ENCODE results near the gene TNFSF11.
A peak's percentile ranks its signal among the peaks of the same experiment; 100 is the strongest.

Gene TNFSF11

DNA sequence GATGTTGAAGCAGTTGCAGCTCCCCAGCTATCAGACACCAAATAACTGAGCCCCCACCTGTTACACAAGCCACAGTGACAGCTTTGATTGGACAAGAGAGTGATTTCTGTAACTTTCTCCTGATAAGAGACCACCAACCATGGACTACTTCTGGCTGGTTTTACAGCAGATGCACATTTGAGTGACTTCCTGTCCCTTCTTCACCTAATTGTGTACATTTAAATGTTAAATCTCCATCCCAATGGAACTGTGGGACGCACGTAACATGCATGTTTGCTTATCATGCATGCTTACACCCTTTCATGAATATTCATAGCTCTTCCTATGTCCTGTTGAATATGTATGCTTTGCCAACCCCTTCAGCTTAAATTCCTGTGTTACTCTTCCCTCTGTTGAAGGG lies 6.0 kb upstream of the TNFSF11 start:
- Histone ChIP-seq H3K9ac (ENCODE audit: low read depth, low read length) (no peak overlapping the region), H3K36me3 (ENCODE audit: control insufficient read depth, insufficient read depth, low read length) (no peaks in the 10 kb centered on the region), H3K27me3 (ENCODE audit: control insufficient read depth, insufficient read depth, low read length) (no peaks in the 10 kb centered on the region)

DNA sequence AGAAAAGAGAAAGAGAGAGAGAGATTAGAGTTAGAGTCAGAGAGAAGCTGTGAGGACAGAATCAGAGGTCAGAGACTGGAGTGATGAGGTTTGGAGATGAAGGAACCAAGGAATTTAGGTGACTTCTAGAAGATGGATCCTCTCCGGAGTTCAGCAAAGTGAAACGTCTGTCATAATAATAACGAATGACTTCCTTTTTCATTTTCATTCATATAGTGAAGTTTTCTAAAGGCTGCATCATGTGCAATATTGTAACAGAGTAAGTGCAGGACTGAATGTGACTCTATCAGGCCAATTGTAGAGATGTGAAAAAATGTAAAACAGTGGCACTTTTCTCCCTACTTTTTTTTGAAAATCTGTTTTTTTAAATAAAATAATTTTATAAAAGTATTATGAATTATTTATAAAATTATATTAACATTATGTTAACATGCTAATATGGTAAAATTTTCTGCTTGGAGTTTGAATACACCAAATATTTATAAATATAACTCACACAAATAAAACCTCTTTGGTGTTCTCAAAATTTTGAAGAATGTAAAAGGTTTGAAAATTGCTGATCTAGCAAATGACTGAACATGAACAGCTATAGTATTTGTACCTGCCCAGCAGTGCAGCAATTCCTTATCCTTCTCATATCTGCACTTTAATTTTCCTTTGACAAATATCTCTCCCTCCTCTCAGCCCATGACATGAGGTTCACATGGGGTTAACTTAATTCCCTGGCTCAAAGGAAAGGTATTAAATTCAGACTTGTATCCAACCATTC lies 4.2 kb upstream of the TNFSF11 start:
- H3K36me3 ChIP-seq (ENCODE audit: control insufficient read depth, insufficient read depth, low read length), result no peaks in the 10 kb centered on the region
- peaks cover 5% of the 10 kb centered on the region for H3K9me3 ChIP-seq (ENCODE audit: control insufficient read depth, insufficient read depth, low read length)
- peaks cover 7% of the 10 kb centered on the region for H3K4me1 ChIP-seq (ENCODE audit: control insufficient read depth, insufficient read depth, low read length)
- no peak overlapping the region for H3K4me3 ChIP-seq (ENCODE audit: low read depth, low read length)
- peaks cover 7% of the 10 kb centered on the region for H3K27me3 ChIP-seq (ENCODE audit: control insufficient read depth, insufficient read depth, low read length)
- H3K9ac ChIP-seq (ENCODE audit: low read depth, low read length), result no peak overlapping the region

More for the DNA sequence above, 6.0 kb upstream of the TNFSF11 start:
- Histone ChIP-seq H3K4me3 (ENCODE audit: low read depth, low read length) (no peak overlapping the region), H3K4me1 (ENCODE audit: control insufficient read depth, insufficient read depth, low read length) (peaks cover 7% of the 10 kb centered on the region), H3K9me3 (ENCODE audit: control insufficient read depth, insufficient read depth, low read length) (peaks cover 6% of the 10 kb centered on the region)

DNA sequence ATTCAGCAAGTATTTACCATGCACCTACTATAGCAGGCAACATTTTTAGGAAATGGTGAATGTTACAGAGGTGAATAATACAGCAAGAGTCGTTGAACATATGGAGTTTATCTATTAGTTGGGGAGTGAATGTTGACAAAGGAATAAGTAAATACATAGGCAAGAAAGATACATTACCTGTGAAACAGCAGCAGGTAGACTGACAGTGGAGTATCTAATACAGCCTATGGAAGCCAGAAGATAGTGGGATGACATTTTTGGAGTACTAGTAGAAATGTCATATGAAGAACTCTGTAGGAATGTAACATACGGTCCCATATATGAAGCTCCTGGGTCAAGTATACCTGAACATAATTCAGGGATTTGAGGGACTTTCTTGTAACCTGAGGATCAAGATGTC lies 2.1 kb upstream of the TNFSF11 start:
- Histone ChIP-seq H3K27me3 (ENCODE audit: control insufficient read depth, insufficient read depth, low read length) (peaks cover 17% of the 10 kb centered on the region), H3K4me3 (ENCODE audit: low read depth, low read length) (no peak overlapping the region)

DNA sequence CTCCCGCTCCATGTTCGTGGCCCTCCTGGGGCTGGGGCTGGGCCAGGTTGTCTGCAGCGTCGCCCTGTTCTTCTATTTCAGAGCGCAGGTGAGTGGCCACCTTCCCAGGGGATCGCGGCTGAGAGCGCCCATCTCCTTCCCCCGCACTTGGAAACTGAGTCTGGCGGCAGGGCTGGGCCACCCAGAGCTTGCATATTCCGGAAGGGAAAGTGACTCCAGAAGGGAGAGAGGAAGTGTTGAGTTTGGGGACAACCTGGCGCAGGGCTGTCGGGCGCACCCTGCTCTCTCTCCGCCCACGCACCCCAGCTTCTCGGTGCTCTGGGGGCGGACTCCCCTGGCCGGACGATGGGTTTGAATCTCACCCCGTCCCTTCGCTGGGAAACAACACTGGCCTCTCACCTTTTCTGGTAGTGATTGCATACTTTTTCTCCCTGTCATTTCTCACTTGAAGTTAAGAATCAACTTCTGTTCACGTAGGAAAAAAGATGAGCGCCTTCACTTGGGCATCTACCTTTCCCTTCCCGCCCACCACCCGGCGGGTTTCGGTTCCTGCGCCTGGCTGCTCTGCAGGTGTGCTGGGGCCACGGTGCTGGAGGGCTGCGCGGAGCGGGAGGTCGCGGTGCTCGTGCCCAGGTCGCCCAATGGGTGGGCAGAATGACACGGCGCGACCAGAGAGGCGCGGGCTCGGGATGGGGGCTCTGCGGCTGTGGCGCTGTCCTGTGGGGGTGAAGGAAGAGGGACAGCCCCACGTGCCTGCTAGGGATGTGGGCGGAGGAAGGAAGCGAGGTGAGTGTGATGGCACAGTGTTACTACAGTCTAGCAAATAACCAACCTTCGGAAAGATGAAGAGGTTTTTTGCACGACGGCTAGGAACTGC lies 721 bp downstream of the TNFSF11 start:
- peak overlapping the region; percentile 87 for H3K4me3 ChIP-seq (ENCODE audit: low read depth, low read length)
- H3K4me1 ChIP-seq (ENCODE audit: control insufficient read depth, insufficient read depth, low read length), result peaks cover 25% of the 10 kb centered on the region
- peak overlapping the region; percentile 55 for H3K9ac ChIP-seq (ENCODE audit: low read depth, low read length)
- no peaks in the 10 kb centered on the region for H3K36me3 ChIP-seq (ENCODE audit: control insufficient read depth, insufficient read depth, low read length)
- H3K9me3 ChIP-seq (ENCODE audit: control insufficient read depth, insufficient read depth, low read length), result peaks cover 5% of the 10 kb centered on the region
- H3K27me3 ChIP-seq (ENCODE audit: control insufficient read depth, insufficient read depth, low read length), result peaks cover 17% of the 10 kb centered on the region

More for the DNA sequence above, 2.1 kb upstream of the TNFSF11 start:
- Histone ChIP-seq H3K9me3 (ENCODE audit: control insufficient read depth, insufficient read depth, low read length) (peaks cover 5% of the 10 kb centered on the region), H3K36me3 (ENCODE audit: control insufficient read depth, insufficient read depth, low read length) (no peaks in the 10 kb centered on the region), H3K4me1 (ENCODE audit: control insufficient read depth, insufficient read depth, low read length) (peaks cover 23% of the 10 kb centered on the region), H3K9ac (ENCODE audit: low read depth, low read length) (no peak overlapping the region)

DNA sequence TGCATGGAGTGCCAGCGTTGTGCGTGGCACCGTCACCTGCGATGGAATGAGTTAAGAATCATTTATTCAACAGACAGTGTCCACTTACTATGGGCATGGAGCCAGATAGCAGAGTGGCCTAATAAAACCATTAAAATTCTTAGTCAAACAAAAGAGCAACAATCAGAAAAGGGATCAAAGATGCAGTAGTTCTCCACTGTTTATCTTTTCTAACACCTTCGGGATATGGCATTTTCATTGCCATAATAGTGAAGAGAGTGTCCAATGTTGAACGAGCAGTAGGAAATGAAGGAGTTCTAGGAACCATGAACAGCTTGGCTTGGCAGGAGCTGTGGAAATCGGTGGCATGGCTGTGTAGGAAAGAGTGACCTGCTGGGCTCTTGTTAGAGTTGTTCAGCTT lies 2.0 kb downstream of the TNFSF11 start:
- H3K36me3 ChIP-seq (ENCODE audit: control insufficient read depth, insufficient read depth, low read length), result no peaks in the 10 kb centered on the region

DNA sequence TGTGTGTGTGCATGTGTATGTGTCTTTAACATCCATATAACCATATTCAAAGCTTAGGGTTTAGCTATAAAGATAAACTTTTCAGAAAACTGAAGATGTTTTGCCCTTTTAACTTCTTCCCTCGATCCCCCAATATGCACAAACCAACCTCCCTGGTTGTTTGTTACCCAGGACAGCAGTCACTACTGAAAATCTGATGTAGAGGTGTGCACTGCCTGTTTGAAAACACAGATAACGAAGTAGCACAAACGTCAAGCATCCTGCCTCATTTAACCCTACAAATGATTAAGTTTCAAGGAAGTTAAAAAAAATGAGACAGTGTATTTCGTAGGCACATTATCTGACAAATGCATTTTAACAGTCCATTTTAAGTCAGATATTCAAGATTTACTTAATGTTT lies 3.6 kb downstream of the TNFSF11 start:
- Histone ChIP-seq H3K36me3 (ENCODE audit: control insufficient read depth, insufficient read depth, low read length) (no peaks in the 10 kb centered on the region), H3K4me1 (ENCODE audit: control insufficient read depth, insufficient read depth, low read length) (peaks cover 25% of the 10 kb centered on the region), H3K9ac (ENCODE audit: low read depth, low read length) (no peak overlapping the region), H3K4me3 (ENCODE audit: low read depth, low read length) (no peak overlapping the region), H3K27me3 (ENCODE audit: control insufficient read depth, insufficient read depth, low read length) (peaks cover 17% of the 10 kb centered on the region), H3K9me3 (ENCODE audit: control insufficient read depth, insufficient read depth, low read length) (no peaks in the 10 kb centered on the region)

More for the DNA sequence above, 2.0 kb downstream of the TNFSF11 start:
- H3K9me3 ChIP-seq (ENCODE audit: control insufficient read depth, insufficient read depth, low read length), result peaks cover 5% of the 10 kb centered on the region
- peaks cover 17% of the 10 kb centered on the region for H3K27me3 ChIP-seq (ENCODE audit: control insufficient read depth, insufficient read depth, low read length)
- H3K4me3 ChIP-seq (ENCODE audit: low read depth, low read length), result peak overlapping the region; percentile 87
- no peak overlapping the region for H3K9ac ChIP-seq (ENCODE audit: low read depth, low read length)
- H3K4me1 ChIP-seq (ENCODE audit: control insufficient read depth, insufficient read depth, low read length), result peaks cover 25% of the 10 kb centered on the region

DNA sequence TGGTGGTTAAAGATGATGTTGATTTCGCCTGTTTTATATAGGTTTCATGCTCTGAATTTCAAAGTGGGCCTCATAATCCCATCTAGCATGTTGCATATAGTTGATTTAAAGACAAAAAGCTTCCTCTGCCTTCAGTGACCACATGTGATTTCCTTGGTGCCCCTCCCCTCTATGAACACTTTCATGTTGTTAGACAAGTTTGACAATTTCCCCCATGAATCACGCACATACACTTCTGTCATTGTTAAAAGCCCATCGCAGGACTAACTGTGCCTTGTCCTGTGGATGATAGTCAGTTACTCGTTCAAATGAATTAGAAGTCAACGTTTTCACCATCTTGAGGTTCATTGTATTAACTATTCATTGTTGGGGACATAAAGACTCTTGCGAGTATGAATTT lies 6.7 kb downstream of the TNFSF11 start:
- Histone ChIP-seq H3K9me3 (ENCODE audit: control insufficient read depth, insufficient read depth, low read length) (no peaks in the 10 kb centered on the region), H3K4me1 (ENCODE audit: control insufficient read depth, insufficient read depth, low read length) (peaks cover 20% of the 10 kb centered on the region), H3K4me3 (ENCODE audit: low read depth, low read length) (no peak overlapping the region), H3K9ac (ENCODE audit: low read depth, low read length) (no peak overlapping the region), H3K27me3 (ENCODE audit: control insufficient read depth, insufficient read depth, low read length) (peaks cover 4% of the 10 kb centered on the region), H3K36me3 (ENCODE audit: control insufficient read depth, insufficient read depth, low read length) (no peaks in the 10 kb centered on the region)

DNA sequence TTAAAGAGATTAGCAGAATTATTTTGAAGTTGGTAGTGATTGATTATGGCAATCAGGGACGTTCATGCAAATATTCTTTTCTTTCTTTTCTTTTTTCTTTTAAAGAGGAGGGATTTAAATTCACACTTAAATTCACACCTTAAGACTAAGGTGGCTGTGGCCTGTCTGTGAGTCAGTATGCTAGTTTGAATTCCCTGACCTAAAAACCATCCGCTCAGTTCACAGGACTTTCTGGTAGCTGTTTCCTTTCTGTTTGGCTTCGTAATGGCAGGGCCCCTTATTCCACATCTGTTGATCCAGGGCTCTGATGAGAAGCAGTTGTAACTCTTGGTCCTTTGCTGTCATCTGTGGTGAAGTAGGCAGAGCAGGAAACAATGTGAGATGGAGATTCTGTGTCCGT lies 7.5 kb downstream of the TNFSF11 start:
- peaks cover 13% of the 10 kb centered on the region for H3K4me1 ChIP-seq (ENCODE audit: control insufficient read depth, insufficient read depth, low read length)
- H3K27me3 ChIP-seq (ENCODE audit: control insufficient read depth, insufficient read depth, low read length), result no peaks in the 10 kb centered on the region
- H3K36me3 ChIP-seq (ENCODE audit: control insufficient read depth, insufficient read depth, low read length), result no peaks in the 10 kb centered on the region
- H3K9ac ChIP-seq (ENCODE audit: low read depth, low read length), result no peak overlapping the region
- H3K4me3 ChIP-seq (ENCODE audit: low read depth, low read length), result no peak overlapping the region
- no peaks in the 10 kb centered on the region for H3K9me3 ChIP-seq (ENCODE audit: control insufficient read depth, insufficient read depth, low read length)

DNA sequence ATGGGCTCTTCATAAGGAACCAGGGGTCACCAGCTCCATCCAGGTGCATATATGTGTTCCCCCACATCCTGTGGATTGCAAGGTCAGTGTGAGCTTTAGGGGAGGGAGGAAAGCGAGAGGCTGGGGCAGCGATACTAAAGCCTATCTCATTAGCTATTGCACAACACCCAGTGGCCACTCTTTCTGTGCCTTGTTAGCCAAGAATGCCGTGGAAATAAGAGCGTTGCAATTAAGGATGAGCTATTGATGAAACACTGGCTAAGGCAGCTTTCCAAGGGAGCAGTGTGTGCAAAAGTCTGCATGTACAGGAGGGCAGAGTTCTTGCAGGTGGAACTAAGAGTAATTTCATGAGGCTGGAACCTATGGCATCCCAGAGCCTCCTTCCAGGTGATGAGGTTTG lies 17.6 kb downstream of the TNFSF11 start:
- no peaks in the 10 kb centered on the region for H3K9me3 ChIP-seq (ENCODE audit: control insufficient read depth, insufficient read depth, low read length)
- H3K9ac ChIP-seq (ENCODE audit: low read depth, low read length), result no peak overlapping the region
- no peaks in the 10 kb centered on the region for H3K27me3 ChIP-seq (ENCODE audit: control insufficient read depth, insufficient read depth, low read length)
- H3K4me1 ChIP-seq (ENCODE audit: control insufficient read depth, insufficient read depth, low read length), result peaks cover 25% of the 10 kb centered on the region
- no peak overlapping the region for H3K4me3 ChIP-seq (ENCODE audit: low read depth, low read length)
- peaks cover 5% of the 10 kb centered on the region for H3K36me3 ChIP-seq (ENCODE audit: control insufficient read depth, insufficient read depth, low read length)

DNA sequence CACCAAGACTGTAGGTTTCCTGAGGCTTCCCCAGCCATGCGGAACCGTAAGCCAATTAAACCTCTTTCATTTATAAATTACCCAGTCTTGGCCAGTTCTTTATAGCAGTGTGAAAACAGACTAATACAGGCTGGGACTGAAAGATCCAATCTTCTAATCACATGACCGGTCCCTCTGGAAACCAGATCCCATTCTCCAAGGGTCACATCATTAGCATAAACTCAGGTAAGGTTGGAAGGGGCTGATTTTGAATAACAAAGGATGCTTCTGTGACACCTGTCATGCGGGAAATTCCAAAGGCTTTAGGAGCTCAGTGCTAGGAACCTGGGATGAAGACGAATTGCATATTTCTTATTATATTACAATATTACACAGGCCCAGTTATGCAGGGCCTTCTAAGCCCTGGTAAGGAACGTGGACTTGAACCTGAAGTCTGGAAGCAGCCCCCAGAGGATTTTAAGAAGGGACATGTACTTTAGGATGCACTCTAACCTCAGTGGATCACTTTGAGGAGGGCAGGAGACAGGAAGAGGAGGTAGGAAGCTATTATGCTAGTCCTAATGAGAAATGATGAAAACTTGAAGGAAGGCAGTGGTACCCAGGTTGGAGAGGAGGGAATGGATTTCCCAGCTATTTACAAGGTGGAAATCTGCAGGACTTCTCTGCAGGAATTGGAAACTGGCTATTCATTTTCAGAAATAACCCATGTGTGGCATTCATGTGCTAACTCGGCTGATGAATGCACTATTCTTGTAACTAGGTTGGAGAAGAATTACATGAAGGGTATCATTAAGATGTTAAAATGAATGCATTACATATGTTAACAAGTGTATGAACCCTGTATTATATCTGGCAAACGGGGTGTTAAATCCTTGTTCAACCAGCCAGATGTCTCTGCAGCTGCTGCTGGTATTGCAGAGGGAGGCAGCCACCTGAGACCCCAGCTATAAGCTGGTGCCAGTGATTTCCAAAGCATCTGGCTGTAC lies 19.3 kb downstream of the TNFSF11 start:
- H3K9me3 ChIP-seq (ENCODE audit: control insufficient read depth, insufficient read depth, low read length), result no peaks in the 10 kb centered on the region
- H3K4me3 ChIP-seq (ENCODE audit: low read depth, low read length), result no peak overlapping the region
- H3K4me1 ChIP-seq (ENCODE audit: control insufficient read depth, insufficient read depth, low read length), result peaks cover 29% of the 10 kb centered on the region
- H3K9ac ChIP-seq (ENCODE audit: low read depth, low read length), result no peak overlapping the region
- H3K36me3 ChIP-seq (ENCODE audit: control insufficient read depth, insufficient read depth, low read length), result peaks cover 5% of the 10 kb centered on the region
- H3K27me3 ChIP-seq (ENCODE audit: control insufficient read depth, insufficient read depth, low read length), result no peaks in the 10 kb centered on the region
